Activated CD8-positive, alpha-beta memory T cell treated with anti-CD3 and anti-CD28 coated beads for 48 hours (primary cell): ENCODE results near the gene TMEM129.
A peak's percentile ranks its signal among the peaks of the same experiment; 100 is the strongest.

Experiments used
- DNase-seq, 3 experiments: peaks; one replicate each; pipeline ENCODE4 v3.0.0-alpha.2; 2020; ENCODE audit warnings: low read depth in 2 of 3, low spot score in 2 of 3

Gene TMEM129

GRCh38 chr4:1745165-1745564 is 24.0 kb upstream of the TMEM129 start:
- DNase-seq, result no peak

GRCh38 chr4:1744552-1744951 is 23.4 kb upstream of the TMEM129 start:
- DNase-seq, result no peak

- no peak for DNase-seq
Observed at GRCh38 chr4:1743975-1744374, 22.9 kb upstream of the TMEM129 start.

- no peak for DNase-seq
Observed at GRCh38 chr4:1743551-1743950, 22.4 kb upstream of the TMEM129 start.

DNA sequence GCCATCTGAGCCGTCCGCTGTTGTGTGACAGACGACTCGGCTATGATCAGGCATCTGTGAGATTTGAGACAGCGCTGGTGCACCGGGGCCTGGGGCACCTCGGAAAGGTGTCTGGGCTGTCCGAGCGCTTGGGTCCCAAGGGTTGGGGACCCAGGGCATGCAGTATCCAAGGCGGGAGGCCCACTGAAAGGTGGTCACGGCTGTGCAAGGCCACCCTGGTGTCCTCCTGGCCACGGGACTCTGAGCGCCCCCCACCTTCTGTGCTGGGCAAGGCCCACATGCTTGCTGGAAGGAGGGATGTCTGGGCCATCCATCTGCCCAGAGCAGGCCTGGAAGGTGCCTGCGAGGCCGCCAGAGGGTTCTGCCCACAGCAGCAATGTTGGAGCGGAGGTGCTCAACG is 20.1 kb upstream of the TMEM129 start:
- DNase-seq, result no peak

DNA sequence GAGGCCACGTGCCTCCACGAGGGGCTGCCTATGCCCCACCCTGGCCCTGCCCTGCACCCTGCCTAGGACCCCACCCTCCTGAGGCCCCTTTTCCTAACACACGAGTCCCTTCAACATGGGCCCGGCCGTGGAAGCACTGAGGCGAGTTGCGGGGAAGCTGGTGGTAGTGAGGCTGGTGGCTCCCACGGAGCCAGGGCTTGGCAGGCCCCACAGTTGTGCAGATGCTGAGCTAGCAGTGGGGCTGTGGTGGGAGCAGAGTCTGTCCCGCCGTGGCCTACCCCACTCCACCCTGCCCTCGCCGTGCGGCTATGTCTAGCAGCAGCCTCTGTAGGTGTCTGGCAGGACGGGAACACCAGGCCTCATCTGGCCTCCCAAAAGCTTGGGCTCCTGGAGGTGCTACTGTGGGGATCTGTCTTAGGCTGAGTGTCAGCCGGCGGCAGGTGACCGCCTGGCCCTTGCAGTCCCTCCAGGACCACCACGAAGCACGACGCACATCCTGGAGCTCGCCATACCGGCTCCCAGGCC is 19.0 kb upstream of the TMEM129 start:
- DNase-seq, result no peak

- no peak for DNase-seq
Observed at GRCh38 chr4:1739358-1739757, 18.2 kb upstream of the TMEM129 start.

DNA sequence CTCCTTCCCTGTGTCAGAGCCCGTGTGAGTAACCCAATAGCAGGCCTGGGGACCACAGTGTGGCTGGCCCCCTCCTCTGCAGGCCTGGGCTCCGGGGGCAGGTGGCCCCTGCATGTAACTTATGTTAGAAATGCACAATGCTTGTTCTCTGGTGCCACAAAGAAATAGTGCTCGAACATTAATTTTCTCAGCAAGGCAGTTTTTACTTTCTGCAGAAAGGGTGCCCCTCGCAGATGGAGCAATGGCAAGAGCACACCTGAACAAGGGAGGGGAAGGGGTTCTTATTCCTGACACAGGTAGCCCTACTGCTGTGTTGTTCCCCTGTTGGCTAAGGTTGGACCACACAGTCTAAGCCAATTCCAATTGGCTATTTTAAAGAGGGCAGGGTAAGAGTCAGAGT is 17.3 kb upstream of the TMEM129 start:
- DNase-seq, result no peak

DNA sequence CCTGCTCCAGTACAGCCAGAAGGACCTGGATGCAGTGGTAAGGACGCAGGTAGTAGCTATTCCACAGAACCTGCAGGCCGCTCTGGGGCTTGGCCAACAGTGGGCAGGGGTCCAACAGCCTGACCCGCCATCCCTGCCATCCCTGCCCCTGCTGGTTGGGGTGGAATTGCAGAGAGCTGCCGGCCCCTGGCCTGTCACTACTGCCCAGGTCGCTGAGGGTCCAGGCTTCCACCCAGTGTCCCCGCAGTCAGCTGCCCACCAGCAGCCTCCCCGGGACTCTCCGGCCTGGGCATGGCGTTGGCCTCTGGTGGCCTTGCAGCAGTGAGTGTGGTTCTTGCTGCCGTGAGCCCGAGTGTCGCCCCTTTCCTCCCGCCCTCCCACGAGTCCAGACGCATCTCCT is 16.5 kb upstream of the TMEM129 start:
- no peak for DNase-seq

- DNase-seq, result no peak
Observed at GRCh38 chr4:1736812-1737211, 15.7 kb upstream of the TMEM129 start.

DNA sequence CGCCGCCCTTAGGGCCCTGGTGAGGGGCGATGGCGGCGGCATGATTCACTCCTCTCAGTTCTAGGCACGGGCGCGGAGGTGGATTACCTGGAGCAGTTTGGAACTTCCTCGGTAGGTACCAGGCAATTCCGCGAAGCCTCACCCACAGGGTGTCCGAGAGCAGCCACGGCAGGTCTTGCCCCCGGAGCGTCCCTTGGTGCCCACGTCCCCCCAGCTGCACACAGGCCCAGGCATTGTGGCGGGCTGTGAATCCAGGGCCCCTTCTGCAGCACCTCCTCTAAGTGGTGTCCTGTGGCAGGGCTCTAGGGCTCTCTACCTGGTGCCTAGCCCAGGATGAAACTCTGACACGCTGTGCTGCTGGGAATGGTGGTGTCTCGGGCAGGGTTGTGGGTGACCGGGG is 14.1 kb upstream of the TMEM129 start:
- no peak for DNase-seq

DNA sequence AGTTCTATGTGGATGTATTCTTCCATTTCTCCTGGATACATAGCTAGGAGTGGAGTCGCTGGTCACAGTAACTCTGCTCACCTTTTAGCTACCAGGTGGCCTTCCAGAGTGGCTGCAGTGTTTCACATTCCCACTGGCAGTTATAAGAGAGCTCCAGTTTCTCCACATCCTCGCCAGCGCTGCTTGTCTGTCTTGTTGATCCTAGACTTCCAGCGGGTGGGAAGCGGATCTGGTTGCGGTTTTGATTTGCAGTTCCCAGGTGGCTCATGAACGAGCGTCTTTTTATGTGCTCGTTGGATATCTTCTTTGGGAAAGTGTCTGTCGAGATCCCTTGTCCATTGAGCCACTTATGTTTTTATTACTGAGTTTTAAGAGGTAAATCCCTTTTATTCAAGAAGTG is 11.8 kb upstream of the TMEM129 start:
- DNase-seq, result no peak

DNA sequence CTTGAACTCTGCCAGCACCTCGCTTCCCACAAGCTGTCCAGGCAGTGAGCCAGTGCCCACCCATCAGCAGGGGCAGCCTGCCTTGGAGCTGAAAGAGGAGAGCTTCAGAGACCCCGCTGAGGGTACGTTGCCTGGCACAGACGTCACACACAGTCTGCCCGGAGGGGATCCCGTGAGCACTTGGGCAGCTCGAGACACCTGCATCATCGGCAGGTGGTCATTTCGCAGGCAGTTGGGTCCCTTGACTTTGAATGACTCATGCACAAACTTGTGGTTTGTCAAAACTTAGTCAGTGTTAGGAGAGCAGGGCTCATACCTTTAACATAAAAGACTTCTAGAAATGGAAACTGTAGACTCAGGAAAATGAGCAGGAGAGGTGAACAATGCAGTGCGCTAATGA is 10.1 kb upstream of the TMEM129 start:
- no peak for DNase-seq

GRCh38 chr4:1730532-1731135 is 9.5 kb upstream of the TMEM129 start:
- no peak for DNase-seq

DNA sequence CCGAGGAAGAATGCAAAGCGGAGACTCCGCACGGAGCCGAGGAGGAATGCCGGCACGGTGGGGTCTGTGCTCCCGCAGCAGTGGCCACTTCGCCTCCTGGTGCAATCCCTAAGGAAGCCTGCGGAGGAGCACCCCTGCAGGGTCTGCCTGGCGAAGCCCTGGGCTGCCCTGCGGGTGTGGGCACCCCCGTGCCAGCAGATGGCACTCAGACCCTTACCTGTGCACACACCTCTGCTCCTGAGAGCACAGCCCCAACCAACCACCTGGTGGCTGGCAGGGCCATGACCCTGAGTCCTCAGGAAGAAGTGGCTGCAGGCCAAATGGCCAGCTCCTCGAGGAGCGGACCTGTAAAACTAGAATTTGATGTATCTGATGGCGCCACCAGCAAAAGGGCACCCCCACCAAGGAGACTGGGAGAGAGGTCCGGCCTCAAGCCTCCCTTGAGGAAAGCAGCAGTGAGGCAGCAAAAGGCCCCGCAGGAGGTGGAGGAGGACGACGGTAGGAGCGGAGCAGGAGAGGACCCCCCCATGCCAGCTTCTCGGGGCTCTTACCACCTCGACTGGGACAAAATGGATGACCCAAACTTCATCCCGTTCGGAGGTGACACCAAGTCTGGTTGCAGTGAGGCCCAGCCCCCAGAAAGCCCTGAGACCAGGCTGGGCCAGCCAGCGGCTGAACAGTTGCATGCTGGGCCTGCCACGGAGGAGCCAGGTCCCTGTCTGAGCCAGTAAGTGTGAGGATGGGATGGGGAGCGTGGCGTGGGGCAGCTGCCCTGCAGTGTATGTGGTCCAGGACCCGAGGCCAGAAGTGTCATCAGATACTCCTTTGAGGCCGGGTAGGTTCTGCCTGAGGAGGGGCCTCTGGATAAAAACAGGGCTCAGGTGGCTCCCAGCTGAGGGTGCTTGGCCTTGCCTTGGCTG is 7.2 kb upstream of the TMEM129 start:
- DNase-seq, result no peak

GRCh38 chr4:1727117-1728031 is 6.3 kb upstream of the TMEM129 start:
- DNase-seq, result no peak

DNA sequence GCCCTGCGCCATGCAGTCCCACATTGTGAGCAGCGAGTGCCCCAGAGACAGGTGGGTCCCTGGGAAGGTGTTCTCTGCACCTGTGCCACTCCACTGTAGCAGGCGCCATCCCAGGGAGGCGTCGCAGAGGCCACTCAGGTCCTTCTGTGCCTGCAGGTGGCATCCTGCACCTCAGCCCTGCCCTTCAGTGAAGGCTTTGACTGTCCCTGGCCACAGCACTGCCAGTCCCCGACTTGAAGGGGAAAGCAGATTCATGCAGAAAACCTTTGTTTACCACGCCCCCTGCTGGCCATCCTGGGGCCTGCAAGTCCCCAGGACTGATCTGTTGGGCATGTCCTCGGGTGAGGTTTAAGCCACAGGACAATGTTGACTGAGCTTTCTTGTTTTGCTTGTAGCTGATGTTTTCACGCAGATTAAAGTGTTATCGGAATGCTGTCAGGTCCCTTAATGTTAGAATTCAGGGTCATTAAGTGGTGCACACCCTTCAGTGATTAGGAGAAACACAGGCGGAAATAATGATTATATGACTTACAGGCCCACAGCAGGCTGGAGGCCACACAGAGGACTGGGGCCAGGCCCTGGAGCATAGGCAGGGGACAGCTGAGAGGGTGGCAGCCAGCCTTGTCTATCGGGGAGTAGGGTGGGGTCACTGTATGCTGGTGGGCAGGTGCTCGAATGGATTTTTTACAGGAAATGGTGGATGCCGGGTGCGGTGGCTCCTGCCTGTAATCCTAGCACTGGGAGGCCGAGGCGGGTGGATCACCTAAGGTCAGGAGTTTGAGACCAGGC is 5.2 kb upstream of the TMEM129 start:
- peak; percentile 63 to 91 (median 86) for DNase-seq

GRCh38 chr4:1725521-1725920 is 4.4 kb upstream of the TMEM129 start:
- no peak for DNase-seq

DNA sequence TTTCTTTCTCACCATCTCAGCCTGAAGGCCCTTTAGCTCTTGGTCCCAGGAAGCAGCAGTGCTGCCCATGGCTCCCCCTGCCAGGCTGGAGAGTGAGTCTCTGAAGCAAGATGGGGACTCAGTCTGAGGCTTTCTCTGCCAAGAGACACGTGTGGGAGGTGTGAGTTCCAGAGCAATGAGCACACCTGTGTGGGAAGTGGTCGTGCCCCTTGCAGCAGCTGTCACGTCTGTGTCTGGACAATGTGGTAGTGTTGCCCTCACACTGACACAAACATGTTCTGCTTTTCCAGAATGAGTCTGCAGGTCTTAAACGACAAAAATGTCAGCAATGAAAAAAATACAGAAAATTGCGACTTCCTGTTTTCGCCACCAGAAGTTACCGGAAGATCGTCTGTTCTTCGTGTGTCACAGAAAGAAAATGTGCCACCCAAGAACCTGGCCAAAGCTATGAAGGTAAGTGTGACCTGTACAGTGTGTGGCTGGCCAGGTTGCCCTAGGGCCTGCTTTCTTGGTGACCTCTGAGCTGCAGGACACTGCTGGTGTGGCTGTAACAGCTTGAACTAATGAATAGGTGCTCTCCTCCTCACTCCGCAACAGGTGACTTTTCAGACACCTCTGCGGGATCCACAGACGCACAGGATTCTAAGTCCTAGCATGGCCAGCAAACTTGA is 2.1 kb upstream of the TMEM129 start:
- DNase-seq, result no peak

DNA sequence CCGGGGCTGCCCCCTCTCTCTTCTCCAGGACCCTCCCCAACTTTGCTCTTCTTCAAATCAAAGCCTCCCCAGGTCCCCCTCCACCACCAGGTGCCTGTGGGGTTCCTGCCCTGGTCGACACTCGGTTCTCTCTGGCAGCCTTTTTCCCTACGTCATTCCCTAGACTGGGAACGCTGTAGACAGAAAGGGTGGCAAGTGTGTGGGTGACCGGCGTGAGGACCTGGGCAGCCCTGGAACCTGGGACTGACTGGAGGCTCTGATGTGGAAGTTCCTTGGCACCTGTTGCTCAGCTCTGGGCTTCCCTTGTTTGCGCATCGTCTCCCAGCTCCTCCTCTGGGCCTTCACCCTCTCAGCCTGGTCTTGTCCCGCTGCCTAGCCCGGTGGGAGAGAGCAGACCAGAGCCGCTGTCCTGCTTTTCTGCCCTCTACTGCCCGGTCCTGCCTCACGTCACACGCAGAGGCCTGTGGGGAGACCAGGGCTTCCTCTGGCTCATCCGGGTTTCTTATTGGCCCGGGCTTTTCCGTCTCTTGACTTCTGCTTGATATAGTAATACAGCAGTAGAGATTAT is 1.5 kb upstream of the TMEM129 start:
- DNase-seq, result no peak
